ENCODE results near the gene CDC26.

GRCh38 chr9:113298311-113298710 is 22.9 kb upstream of the CDC26 start:
- TF ChIP-seq POLR2AphosphoS5 (IDR thresholded peaks at IDR 0.05; ENCODE audit: low read depth, low read length): no peak
- no peak for TF ChIP-seq POLR2A (IDR thresholded peaks at IDR 0.05; ENCODE audit: low read depth, low read length)
- TF ChIP-seq TAF1 (IDR thresholded peaks at IDR 0.05; ENCODE audit: low read depth, low read length): no peak
- no peak for TF ChIP-seq SPI1 (IDR thresholded peaks at IDR 0.05; ENCODE audit: low read depth, low read length)
- TF ChIP-seq PAX5 (IDR thresholded peaks at IDR 0.05; ENCODE audit: insufficient read depth, low read length, severe bottlenecking): no peak
